ENCODE measurements around the gene P2RY14. TPM values are rescaled to one million over a fixed set of nuclear protein-coding genes. Genes with fewer than 3 reads are reported as not detected.

Gene P2RY14
- total RNA-seq (2022; extraction: Qiagen RNA extraction; ENCODE audit: low read depth) = not detected in 5 replicates

GRCh38 chr3:151278230-151278629 is at the start of gene P2RY14:
Gene P2RY14, minus strand, starts transcription at chr3:151278542. Its CDS starts 64,226 bp downstream, at chr3:151214316.

GRCh38 chr3:151316267-151316991 is 38.1 kb upstream of the P2RY14 start, which contains the start of gene GPR87:
Gene GPR87, minus strand, starts transcription at chr3:151316820. Its CDS starts 16,720 bp downstream, at chr3:151300100.

GRCh38 chr3:151203051-151203420 is 75.3 kb downstream of the P2RY14 start, which contains the start of gene GPR171:
Gene GPR171, minus strand, starts transcription at chr3:151203216. Its CDS starts 3,830 bp downstream, at chr3:151199386.

Other genes starting within 250 kb of the P2RY14 start
- gene MED12L, start 192.9 kb downstream of the P2RY14 start, total RNA-seq (2022; extraction: Qiagen RNA extraction; ENCODE audit: low read depth) = 0.30 to 1.2 TPM (median 0.53 TPM) in 5 replicates
- gene GPR171, start 75.3 kb downstream of the P2RY14 start, total RNA-seq (2022; extraction: Qiagen RNA extraction; ENCODE audit: low read depth) = not detected in 5 replicates
- gene GPR87, start 38.3 kb upstream of the P2RY14 start, total RNA-seq (2022; extraction: Qiagen RNA extraction; ENCODE audit: low read depth) = 1.3 to 3.1 TPM (median 2.0 TPM) in 5 replicates
- not detected in 5 replicates for gene P2RY13, start 51.0 kb upstream of the P2RY14 start, total RNA-seq (2022; extraction: Qiagen RNA extraction; ENCODE audit: low read depth)
- gene P2RY12, start 106.2 kb upstream of the P2RY14 start, total RNA-seq (2022; extraction: Qiagen RNA extraction; ENCODE audit: low read depth) = not detected in 5 replicates
- gene IGSF10, start 182.5 kb upstream of the P2RY14 start, total RNA-seq (2022; extraction: Qiagen RNA extraction; ENCODE audit: low read depth) = 0.25 to 0.72 TPM (median 0.54 TPM) in 5 replicates